ENCODE results near the gene TMEM18.

DNA sequence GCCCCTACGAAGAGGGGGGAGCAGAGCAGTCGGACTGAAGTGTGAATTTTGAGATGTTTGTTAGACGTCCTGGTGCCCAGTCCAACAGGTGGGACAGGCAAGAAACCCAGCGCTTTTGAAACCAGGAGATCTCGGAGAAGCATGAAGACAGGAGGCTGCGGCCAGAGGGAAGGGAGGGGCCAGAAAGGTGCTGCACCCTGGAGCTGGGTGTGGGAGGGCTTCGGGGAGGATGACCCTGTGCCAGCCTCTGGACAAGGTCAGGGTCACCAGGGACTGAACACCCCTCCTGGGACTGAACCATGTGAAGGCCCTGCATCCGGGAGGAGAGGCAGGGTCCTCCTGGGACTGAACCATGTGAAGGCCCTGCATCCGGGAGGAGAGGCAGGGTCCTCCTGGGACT lies 6.1 kb downstream of the TMEM18 start:
- TF ChIP-seq TAF1 (IDR thresholded peaks at IDR 0.05; ENCODE audit: borderline replicate concordance, insufficient read depth, low read length) (no peak), SIN3A (IDR thresholded peaks at IDR 0.05; ENCODE audit: borderline replicate concordance, insufficient read depth, low read length) (no peak)

All from PFSK-1 (cell line).